SK-N-SH treated with all-trans-retinoic acid at 6 μM for 48 hours (cell line): ENCODE measurements around the gene TCTN1.

Experiments
- ARNTL ChIP-seq: fragments of 450-650 bp; formaldehyde crosslinking; IDR thresholded peaks from 2 replicates; pipeline ENCODE4 v1.5.0; 2020; ENCODE audit warnings: low read depth, mild to moderate bottlenecking, moderate library complexity, borderline replicate concordance
- PATZ1 ChIP-seq: fragments of 250-450 bp; sonication (Bioruptor Pico); IDR thresholded peaks from 2 replicates; pipeline ENCODE4 v1.8.0; 2020; ENCODE audit warnings: mild to moderate bottlenecking, moderate library complexity, borderline replicate concordance
- POU6F1 ChIP-seq: fragments of 250-450 bp; sonication (Bioruptor Pico); IDR thresholded peaks from 2 replicates; pipeline ENCODE4 v1.8.0; 2021; ENCODE audit warnings: low read depth, mild to moderate bottlenecking, moderate library complexity, borderline replicate concordance
- TCF4 ChIP-seq: fragments of 250-450 bp; sonication (Bioruptor Pico); IDR thresholded peaks from 2 replicates; pipeline ENCODE4 v1.8.0; 2021; ENCODE audit warnings: mild to moderate bottlenecking, moderate library complexity, borderline replicate concordance

- TF ChIP-seq PATZ1 (CRISPR knock-in tag) (no peak), ARNTL (CRISPR knock-in tag) (no peak), TCF4 (CRISPR knock-in tag) (no peak), POU6F1 (CRISPR knock-in tag) (no peak)
These were observed 43.8 kb downstream of the TCTN1 start for GRCh38 chr12:110657747-110658146.
